Natural killer cell treated with Interleukin-12 subunit alpha and Interleukin-12 subunit beta and Interleukin-15 and Interleukin-18, amount 100 ng/mL, for 72 hours (primary cell): ENCODE data around the gene FIGLA. TPM values are rescaled to one million over a fixed set of nuclear protein-coding genes. Genes with fewer than 3 reads are reported as not detected.
"Not testable (repeated sequence)": the region's sequence is repeated elsewhere in the genome, so short reads cannot be mapped to it uniquely, and the experiment has no call there.

Source experiments
- ATAC-seq, 2 donors: fragments of 150-1000 bp; cut with Tn5 transposase in 1 of 2; sonication (Bioruptor Pico), chemical (Tn5 transposase) in 1 of 2; 2 replicates each; pipeline ENCODE4 v1.10.0; 2021
- DNase-seq: peaks from one replicate; pipeline ENCODE4 v3.0.0; 2022; ENCODE audit warnings: low spot score
- H3K27ac Mint-ChIP-seq, 2 donors: 1 replicate in 1 of 2; 2 replicates in 1 of 2; pipeline ENCODE4 v1.8.0; 2022; ENCODE audit warnings: mixed read lengths in 2 of 2, mild to moderate bottlenecking in 1 of 2, moderate library complexity in 1 of 2
- H3K27me3 Mint-ChIP-seq, 2 donors: 1 replicate in 1 of 2; 2 replicates in 1 of 2; pipeline ENCODE4 v1.8.0; 2022; ENCODE audit warnings: mixed read lengths in 2 of 2
- H3K36me3 Mint-ChIP-seq: one replicate; pipeline ENCODE4 v1.8.0; 2022; ENCODE audit warnings: mixed read lengths
- H3K4me1 Mint-ChIP-seq, 2 donors: 1 replicate in 1 of 2; 2 replicates in 1 of 2; pipeline ENCODE4 v1.8.0; 2022; ENCODE audit warnings: low read depth in 2 of 2, mixed read lengths in 2 of 2, mild to moderate bottlenecking in 1 of 2
- H3K4me3 Mint-ChIP-seq: one replicate; pipeline ENCODE4 v1.8.0; 2022; ENCODE audit warnings: mixed read lengths
- H3K9me3 Mint-ChIP-seq: 2 replicates; pipeline ENCODE4 v1.8.0; 2022; ENCODE audit warnings: mixed read lengths
- total RNA-seq, 2 donors: library from RNA; stranded (reverse); gene quantifications; one replicate each; pipeline ENCODE4 v1.2.3, GENCODE V29; 2022

The FIGLA gene
- total RNA-seq, 2 donors from 2014 or later, result 0.98 to 1.1 TPM

DNA sequence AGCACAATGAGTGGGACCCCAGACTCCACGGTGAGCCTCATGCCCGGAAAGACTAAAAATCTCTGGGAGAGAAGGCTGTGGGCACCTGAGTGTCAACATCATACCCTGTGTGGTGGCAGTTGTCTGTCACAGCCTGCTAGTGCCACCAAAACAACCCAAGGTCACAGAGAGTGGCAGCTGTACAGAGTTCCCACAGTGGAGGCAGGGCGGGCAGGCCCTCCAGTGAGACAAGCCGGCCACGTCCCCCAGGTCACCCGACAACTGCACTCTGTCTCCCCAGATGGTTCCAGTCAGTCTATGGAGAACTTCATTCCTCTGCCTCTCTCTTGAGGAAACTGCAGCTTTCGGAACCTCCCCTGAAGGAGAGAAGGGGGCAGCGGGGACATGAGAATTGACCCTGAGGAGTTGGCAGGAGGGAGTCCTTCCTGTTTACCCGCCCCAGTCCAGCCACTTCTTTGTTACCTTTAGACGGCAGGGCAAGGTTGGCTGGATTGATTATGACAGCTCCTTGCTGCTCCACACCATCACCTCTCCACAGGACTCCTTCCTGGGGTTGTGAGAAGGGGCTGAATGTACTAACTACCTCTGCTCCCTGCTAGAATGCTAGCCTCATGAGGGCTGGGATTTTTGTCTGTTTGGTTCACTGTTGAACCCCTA, 11.3 kb upstream of the FIGLA start:
- peak overlapping the region in 1 of 2 donors; percentile 73 for H3K27ac Mint-ChIP-seq
- H3K9me3 Mint-ChIP-seq, result peaks cover 6% of the 10 kb centered on the region
- H3K4me3 Mint-ChIP-seq, result no peak overlapping the region
- ATAC-seq, result no peak
- peaks cover 25 to 35% of the 10 kb centered on the region in 2 donors for H3K4me1 Mint-ChIP-seq
- peaks cover 10% of the 10 kb centered on the region for H3K36me3 Mint-ChIP-seq
- no peaks in the 10 kb centered on the region for H3K27me3 Mint-ChIP-seq
- DNase-seq, result no peak

DNA sequence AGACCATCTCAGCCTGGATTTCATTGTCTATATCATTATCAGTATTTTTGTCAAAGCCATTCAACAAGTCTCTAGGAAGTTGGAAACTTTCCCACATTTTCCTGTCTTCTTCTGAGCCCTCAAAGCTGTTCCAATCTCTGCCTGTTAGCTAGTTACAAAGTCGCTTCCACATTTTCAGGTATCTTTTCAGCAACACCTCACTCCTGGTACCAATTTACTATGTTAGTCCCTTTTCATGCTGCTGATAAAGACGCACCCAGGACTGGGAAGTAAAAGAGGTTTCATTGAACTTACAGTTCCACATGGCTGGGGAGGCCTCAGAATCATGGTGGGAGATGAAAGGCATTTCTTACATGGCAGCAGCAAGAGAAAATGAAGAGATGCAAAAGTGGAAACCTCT, 9.3 kb upstream of the FIGLA start:
- H3K36me3 Mint-ChIP-seq, result peaks cover 10% of the 10 kb centered on the region
- H3K4me1 Mint-ChIP-seq, result peaks cover 38 to 48% of the 10 kb centered on the region in 2 donors
- no peaks in the 10 kb centered on the region for H3K27me3 Mint-ChIP-seq
- no peak for ATAC-seq
- no peak overlapping the region for H3K4me3 Mint-ChIP-seq
- no peak for DNase-seq
- H3K9me3 Mint-ChIP-seq, result peaks cover 6% of the 10 kb centered on the region
- no peak overlapping the region for H3K27ac Mint-ChIP-seq

DNA sequence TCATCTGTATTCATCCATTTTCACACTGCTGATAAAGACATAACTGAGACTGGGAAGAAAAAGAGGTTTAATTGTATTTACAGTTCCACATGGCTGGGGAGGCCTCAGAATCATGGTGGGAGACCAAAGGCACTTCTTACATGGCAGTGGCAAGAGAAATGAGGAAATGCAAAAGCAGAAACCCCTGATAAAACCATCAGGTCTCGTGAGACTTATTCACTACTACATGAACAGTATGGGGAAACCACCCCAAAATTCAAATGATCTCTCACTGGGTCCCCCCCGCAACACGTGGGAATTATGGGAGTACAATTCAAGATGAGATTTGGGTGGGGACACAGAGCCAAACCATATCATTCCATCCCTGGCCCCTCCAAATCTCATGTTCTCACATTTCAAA, 7.6 kb upstream of the FIGLA start:
- H3K27ac Mint-ChIP-seq, result peak overlapping the region in 1 of 2 donors; percentile 22
- peak overlapping the region; percentile 21 for H3K4me3 Mint-ChIP-seq
- H3K27me3 Mint-ChIP-seq, result not testable (repeated sequence)

DNA sequence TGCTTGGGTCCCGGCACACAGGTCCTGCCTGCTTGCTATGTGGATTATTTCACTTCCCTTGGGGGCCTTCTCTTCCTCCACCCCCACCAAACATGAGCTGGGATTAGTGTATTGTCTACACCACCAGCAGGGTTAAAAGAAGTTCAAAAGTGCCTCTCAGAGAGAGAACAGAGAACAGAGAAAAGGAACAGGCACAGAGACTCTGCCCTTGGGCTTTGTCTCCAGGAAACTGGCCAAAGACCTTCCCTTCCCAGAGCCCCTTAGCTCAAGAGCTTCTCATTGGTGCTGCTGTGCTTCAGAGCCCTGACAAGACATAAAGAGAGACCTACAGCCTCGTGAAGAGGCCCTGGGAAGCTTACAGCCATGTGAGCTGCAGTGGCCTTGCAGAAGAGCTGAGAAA, 7.1 kb upstream of the FIGLA start:
- H3K27ac Mint-ChIP-seq, result peak overlapping the region; percentile 22 to 72
- DNase-seq (no peak), ATAC-seq (no peak)
- no peaks in the 10 kb centered on the region for H3K27me3 Mint-ChIP-seq
- H3K4me1 Mint-ChIP-seq, result peaks cover 52 to 55% of the 10 kb centered on the region in 2 donors
- peaks cover 6% of the 10 kb centered on the region for H3K9me3 Mint-ChIP-seq
- H3K36me3 Mint-ChIP-seq, result peaks cover 10% of the 10 kb centered on the region
- peak overlapping the region; percentile 21 for H3K4me3 Mint-ChIP-seq

More for the DNA sequence above, 7.6 kb upstream of the FIGLA start:
- Mint-ChIP-seq H3K4me1 (peaks cover 48 to 52% of the 10 kb centered on the region in 2 donors), H3K36me3 (peaks cover 10% of the 10 kb centered on the region)
- DNase-seq, H3K9me3 Mint-ChIP-seq, ATAC-seq: not testable (repeated sequence)

DNA sequence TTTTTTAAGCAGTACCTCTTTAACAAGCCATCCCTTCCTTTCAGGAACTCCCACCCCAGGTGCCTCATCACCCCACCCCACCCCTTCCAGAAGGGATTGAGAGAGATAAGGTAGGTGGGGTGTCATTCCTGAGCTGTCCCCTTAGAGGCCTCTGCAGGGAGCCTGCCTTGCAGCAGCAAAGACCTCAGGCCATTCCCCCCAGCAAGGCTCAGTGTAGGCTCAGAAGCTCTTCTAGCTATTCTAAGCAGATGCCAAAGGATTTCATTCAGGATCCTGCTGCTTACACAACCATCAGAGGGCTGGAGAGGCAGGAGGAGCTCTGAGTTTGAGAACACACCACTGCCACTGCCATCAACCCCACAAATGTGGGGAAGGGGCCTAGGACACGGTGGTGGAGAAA, 5.8 kb upstream of the FIGLA start:
- DNase-seq, result no peak
- Mint-ChIP-seq H3K4me3 (no peak overlapping the region), H3K27me3 (peaks cover 0 to 8% of the 10 kb centered on the region in 2 donors), H3K27ac (peak overlapping the region in 1 of 2 donors; percentile 72), H3K36me3 (peaks cover 18% of the 10 kb centered on the region), H3K9me3 (peaks cover 6% of the 10 kb centered on the region), H3K4me1 (peaks cover 60 to 64% of the 10 kb centered on the region in 2 donors)
- no peak for ATAC-seq

DNA sequence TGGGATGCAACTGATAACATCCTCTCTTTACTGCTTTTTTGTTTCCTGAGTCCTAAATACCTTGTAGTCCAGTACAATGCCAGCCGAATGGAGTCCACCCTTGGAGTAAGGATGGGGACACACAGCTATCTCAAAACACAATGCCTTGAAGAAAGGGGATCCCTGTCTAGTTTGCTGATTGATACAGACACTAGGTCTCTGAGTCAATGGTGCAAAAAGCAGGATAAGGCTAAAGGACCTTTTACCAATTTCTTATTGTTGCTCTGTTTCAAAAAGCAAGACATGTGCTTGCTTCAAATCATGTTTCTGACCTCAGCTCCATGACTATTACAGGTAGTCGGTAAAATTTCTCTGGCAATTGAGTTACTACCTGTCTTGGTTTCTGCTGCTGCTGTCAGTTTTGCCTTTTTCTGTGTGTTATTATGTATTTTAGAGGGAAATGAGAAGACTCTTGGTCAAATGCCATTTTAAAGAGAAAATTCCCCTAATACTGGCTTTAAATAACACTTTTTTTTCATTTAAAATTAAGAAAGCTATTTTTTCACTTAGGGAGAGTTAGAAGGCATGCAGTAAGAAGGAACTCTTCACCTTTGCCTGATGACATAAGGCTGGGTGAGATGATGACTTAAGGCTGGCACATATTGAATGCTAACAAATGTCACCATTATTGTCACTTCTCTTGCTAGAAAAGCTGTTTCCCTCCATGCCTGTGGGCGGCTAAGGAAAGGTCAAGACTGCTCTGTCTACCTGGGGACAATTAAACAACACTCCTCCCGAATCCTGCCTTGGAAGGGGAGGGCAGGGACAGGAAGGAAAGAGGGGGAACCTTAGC, 4.9 kb upstream of the FIGLA start:
- Mint-ChIP-seq H3K4me3 (no peak overlapping the region), H3K27ac (peak overlapping the region in 1 of 2 donors; percentile 4), H3K4me1 (peaks cover 64 to 65% of the 10 kb centered on the region in 2 donors), H3K27me3 (peaks cover 0 to 12% of the 10 kb centered on the region in 2 donors), H3K9me3 (peaks cover 6% of the 10 kb centered on the region), H3K36me3 (peaks cover 22% of the 10 kb centered on the region)
- DNase-seq, result no peak
- no peak for ATAC-seq

DNA sequence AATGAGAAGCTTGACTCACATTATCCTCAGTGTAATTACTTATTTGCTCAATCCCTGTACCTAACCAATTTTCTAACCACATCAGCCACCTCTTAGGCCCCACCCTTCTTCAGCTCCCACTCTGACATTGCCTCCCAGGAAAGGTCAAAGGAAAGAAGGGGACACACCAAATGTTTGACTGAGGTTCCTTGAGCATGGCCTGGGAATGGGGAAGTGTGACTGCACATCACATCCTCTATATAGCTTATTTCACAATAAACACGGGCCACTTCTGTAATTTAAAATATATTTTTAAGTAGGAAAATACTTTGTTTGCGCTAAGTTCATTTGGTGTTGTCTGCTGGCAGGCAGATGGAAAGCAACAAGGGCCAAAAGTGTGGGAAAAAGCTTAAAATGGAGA, 3.0 kb upstream of the FIGLA start:
- Mint-ChIP-seq H3K27ac (peak overlapping the region; percentile 3 to 37), H3K27me3 (peaks cover 5 to 19% of the 10 kb centered on the region in 2 donors), H3K9me3 (no peaks in the 10 kb centered on the region), H3K36me3 (peaks cover 11% of the 10 kb centered on the region), H3K4me1 (peaks cover 60 to 62% of the 10 kb centered on the region in 2 donors), H3K4me3 (no peak overlapping the region)
- ATAC-seq (no peak), DNase-seq (no peak)

DNA sequence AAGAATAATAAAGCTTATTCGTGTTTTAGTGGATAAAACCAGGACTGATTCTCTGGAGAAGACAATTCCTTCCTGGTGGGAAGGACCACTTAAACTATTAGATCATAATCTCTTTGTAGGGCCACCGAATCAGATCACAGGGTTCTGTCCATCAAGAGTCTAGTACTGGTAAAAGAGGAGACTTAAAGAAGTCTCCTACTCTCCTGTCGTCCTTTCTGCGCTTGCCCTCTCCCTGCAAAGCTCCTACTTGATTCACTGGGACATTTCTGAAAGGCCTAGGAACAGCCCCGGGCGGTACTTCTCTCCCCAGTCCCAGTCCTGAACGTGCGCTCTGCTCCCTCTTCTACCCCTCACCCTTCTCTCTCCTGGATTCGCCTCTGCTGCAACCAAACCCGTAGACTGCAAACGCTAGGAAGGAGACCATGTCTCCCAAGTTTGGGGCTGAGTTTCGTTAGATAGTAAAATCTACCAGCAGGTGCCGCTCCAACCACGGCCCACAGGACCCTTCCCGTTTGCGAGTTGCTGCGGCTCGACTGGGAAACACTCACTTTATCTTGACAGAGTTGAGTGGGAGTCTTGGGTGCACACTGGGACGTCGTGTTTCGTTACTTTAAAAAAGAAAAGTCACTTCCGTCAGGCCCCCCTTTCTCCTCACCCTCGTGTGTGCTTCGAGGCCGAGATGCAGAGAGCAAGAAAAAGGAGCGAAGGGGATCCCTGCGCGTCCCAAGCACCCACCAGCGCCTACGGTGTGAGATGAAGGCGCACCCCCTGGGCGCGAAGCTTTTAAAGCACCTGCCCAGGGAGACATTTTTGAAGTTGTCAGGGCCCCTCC, 923 bp downstream of the FIGLA start:
- H3K9me3 Mint-ChIP-seq, result no peaks in the 10 kb centered on the region
- H3K4me1 Mint-ChIP-seq, result peaks cover 40 to 46% of the 10 kb centered on the region in 2 donors
- H3K4me3 Mint-ChIP-seq, result peak overlapping the region; percentile 77
- peaks cover 11% of the 10 kb centered on the region for H3K36me3 Mint-ChIP-seq
- ATAC-seq (peak; percentile 87 to 92), DNase-seq (peak; percentile 82)
- H3K27ac Mint-ChIP-seq, result peak overlapping the region; percentile 82 to 86
- peaks cover 15 to 34% of the 10 kb centered on the region in 2 donors for H3K27me3 Mint-ChIP-seq

DNA sequence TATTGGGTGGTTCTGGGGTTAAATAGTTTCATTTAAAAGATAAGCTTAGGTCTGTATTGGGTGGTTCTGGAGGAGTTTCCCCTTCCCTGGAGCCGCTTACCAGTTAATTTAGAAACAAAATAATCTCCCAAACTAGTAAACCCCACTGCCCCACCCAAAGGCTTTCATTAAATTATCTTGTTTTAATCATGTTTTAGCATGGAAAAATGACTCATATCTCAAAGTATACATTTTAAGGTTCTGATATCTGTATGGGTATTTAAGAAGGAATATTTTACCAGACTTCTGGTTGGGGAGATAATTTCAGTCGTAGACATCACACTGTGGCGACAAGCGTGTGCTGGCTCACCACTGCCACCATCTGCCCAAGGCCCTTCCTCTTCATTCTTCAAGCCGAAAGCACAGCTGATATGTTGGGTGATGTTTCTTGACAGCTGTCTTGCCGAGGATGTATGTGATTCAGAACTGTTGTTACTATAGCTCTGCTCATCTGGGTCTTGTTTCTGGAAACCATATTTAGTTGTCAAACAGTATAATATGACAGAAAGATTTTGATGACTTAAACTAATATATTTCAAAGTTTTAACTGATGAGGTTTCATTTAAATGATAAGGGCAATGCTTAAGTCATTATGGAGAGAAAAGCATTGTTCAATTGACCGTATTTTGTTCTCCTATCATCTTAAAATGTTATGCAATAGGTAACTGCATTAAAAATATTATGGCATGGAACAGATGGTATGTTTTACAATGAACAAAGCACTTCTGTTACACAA, 5.1 kb downstream of the FIGLA start:
- peak; percentile 64 to 77 for ATAC-seq
- Mint-ChIP-seq H3K4me3 (no peak overlapping the region), H3K36me3 (no peaks in the 10 kb centered on the region), H3K27ac (no peak overlapping the region), H3K27me3 (peaks cover 21 to 35% of the 10 kb centered on the region in 2 donors), H3K4me1 (peaks cover 16 to 20% of the 10 kb centered on the region in 2 donors), H3K9me3 (no peaks in the 10 kb centered on the region)
- no peak for DNase-seq

DNA sequence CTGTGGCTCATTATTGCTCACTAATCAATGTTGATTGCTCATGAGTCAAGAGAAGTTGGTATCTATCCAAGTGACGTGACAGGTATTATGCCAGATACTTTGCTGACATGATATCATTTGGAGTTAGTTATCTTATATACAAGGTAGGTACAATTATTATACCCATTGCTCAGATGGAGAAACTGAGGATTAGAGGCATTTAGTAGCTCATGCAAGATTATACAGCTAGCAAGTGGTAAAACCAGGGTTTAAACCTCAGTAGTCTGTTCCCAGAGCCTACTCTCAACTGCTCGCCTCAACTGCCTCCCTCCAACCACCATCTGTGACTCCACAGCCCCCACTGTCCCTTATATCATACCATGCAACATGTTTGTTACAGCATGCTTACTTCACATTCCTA, 6.1 kb downstream of the FIGLA start:
- no peaks in the 10 kb centered on the region for H3K36me3 Mint-ChIP-seq
- peaks cover 11 to 14% of the 10 kb centered on the region in 2 donors for H3K4me1 Mint-ChIP-seq
- no peak overlapping the region for H3K27ac Mint-ChIP-seq
- no peak overlapping the region for H3K4me3 Mint-ChIP-seq
- no peaks in the 10 kb centered on the region for H3K9me3 Mint-ChIP-seq
- no peak for DNase-seq
- H3K27me3 Mint-ChIP-seq, result peaks cover 21 to 35% of the 10 kb centered on the region in 2 donors
- ATAC-seq, result no peak

DNA sequence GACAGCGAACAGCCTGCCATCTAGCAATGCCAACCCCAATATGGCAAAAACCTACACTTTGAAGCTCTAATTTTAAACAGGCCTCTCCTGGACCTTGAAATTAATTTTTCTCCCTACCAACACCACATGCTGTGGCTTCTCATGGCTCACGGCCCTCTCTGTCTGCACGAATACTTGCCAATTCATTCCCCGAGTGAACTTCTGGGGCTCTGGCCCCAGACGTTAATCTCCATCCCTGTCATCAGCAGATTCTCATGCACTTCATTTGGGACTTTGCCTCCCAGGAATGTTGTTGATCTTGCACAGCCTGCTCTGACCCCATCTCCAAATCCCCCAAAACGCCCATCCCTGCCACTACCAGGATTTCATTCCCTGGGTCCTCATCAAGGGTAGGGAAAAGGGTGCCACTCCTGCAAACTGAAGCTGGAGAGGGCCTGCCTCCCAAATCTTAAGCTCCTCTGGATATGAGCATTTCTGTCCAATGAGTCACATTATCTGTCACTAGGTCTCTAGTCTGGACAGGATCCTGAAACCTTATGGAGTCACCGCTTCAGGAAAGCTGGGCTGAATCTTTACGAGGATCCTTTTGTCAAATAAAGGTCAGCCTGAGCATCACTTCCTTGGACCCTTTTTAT, 10.4 kb downstream of the FIGLA start:
- peaks cover 24 to 41% of the 10 kb centered on the region in 2 donors for H3K27me3 Mint-ChIP-seq
- no peaks in the 10 kb centered on the region for H3K9me3 Mint-ChIP-seq
- no peaks in the 10 kb centered on the region for H3K36me3 Mint-ChIP-seq
- no peak for ATAC-seq
- no peaks in the 10 kb centered on the region for H3K4me1 Mint-ChIP-seq
- H3K4me3 Mint-ChIP-seq, result no peak overlapping the region
- DNase-seq, result no peak
- no peak overlapping the region for H3K27ac Mint-ChIP-seq

DNA sequence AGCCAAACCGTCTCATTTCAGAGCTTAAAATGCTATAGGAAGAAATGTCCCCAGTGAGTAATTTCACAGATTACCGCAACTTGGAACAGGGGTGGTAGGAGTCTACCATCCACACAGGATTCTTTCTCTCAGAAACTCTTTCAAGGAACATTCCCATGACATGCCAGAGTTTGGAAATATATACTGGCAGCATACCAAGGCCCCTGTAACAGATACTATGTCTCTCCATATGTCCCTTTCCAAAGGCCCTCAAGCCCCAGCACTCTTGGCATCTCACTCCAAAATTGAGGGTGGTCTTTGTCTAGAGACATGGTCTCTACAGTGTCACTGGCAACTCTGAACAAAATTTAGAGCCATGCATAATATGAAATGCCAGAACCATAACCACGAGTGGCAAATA, 11.0 kb downstream of the FIGLA start:
- no peak overlapping the region for H3K27ac Mint-ChIP-seq
- H3K4me1 Mint-ChIP-seq, result no peaks in the 10 kb centered on the region
- H3K27me3 Mint-ChIP-seq, result peaks cover 28 to 47% of the 10 kb centered on the region in 2 donors
- H3K9me3 Mint-ChIP-seq, result no peaks in the 10 kb centered on the region
- DNase-seq (no peak), ATAC-seq (no peak)
- H3K36me3 Mint-ChIP-seq, result no peaks in the 10 kb centered on the region
- no peak overlapping the region for H3K4me3 Mint-ChIP-seq
